Caco-2 (cell line): Measurements from ENCODE around the gene KIF26B. TPM values are rescaled to one million over a fixed set of nuclear protein-coding genes. Genes with fewer than 3 reads are reported as not detected.
"Not testable (repeated sequence)": the region's sequence is repeated elsewhere in the genome, so short reads cannot be mapped to it uniquely, and the experiment has no call there.

Experiments
- BruUV-seq: library from RNA; stranded (reverse); fragments of 400-500 nt; replicated peaks from 2 replicates; lab custom pipeline; 2021; lab: Mats Ljungman, UMichigan
- CTCF ChIA-PET: fragments of 300-600 bp; sonication (Branson Sonifier 250); formaldehyde crosslinking; loops from one replicate; lab custom pipeline; 2022; ENCODE audit warnings: antibody characterized with exemption; lab: Charles Lee
- POLR2A ChIA-PET: fragments of 300-600 bp; sonication (Branson Sonifier 250); formaldehyde crosslinking; loops from one replicate; lab custom pipeline; 2022; ENCODE audit warnings: antibody characterized with exemption; lab: Charles Lee
- DNase-seq, 2 experiments: peaks; one replicate each; pipeline versions ENCODE4 v3.0.0 to v3.0.0-alpha.2; 2020 to 2022
- H3K27me3 ChIP-seq: replicated peaks from 2 replicates; pipeline ENCODE4 v1.6.0; 2011; ENCODE audit warnings: low read length; ENCODE audit not compliant: control insufficient read depth, insufficient read depth
- H3K36me3 ChIP-seq: 2 replicates; pipeline ENCODE4 v1.5.1; 2011; ENCODE audit warnings: low read length; ENCODE audit not compliant: control insufficient read depth, insufficient read depth
- H3K4me1 ChIP-seq: fragments of 250-450 bp; sonication (Bioruptor Pico); 2 replicates; pipeline ENCODE4 v1.5.1; 2020; ENCODE audit warnings: mild to moderate bottlenecking
- H3K4me3 ChIP-seq: 2 replicates; pipeline ENCODE4 v1.5.1; 2011; ENCODE audit warnings: low read depth, mild to moderate bottlenecking, control low read depth, low read length
- H3K9me3 ChIP-seq: fragments of 250-450 bp; sonication (Bioruptor Pico); 2 replicates; pipeline ENCODE4 v1.5.1; 2020; ENCODE audit warnings: mild to moderate bottlenecking, moderate library complexity
- H3K27ac Mint-ChIP-seq: one replicate; pipeline ENCODE4 v1.8.0; 2022; ENCODE audit warnings: mixed read lengths; ENCODE audit not compliant: unreplicated experiment
- H3K27me3 Mint-ChIP-seq: one replicate; pipeline ENCODE4 v1.8.0; 2022; ENCODE audit warnings: mixed read lengths; ENCODE audit not compliant: insufficient read depth, unreplicated experiment
- H3K36me3 Mint-ChIP-seq: one replicate; pipeline ENCODE4 v1.8.0; 2022; ENCODE audit warnings: mild to moderate bottlenecking, mixed read lengths; ENCODE audit not compliant: insufficient read depth, unreplicated experiment
- H3K4me1 Mint-ChIP-seq: one replicate; pipeline ENCODE4 v1.8.0; 2022; ENCODE audit warnings: low read depth, mixed read lengths; ENCODE audit not compliant: unreplicated experiment
- H3K4me3 Mint-ChIP-seq: one replicate; pipeline ENCODE4 v1.8.0; 2022; ENCODE audit warnings: mild to moderate bottlenecking, moderate library complexity, mixed read lengths; ENCODE audit not compliant: unreplicated experiment
- H3K9me3 Mint-ChIP-seq: one replicate; pipeline ENCODE4 v1.8.0; 2022; ENCODE audit warnings: mixed read lengths; ENCODE audit not compliant: unreplicated experiment
- intact Hi-C: fragments of 100-400 bp; cut with micrococcal nuclease; formaldehyde crosslinking; loops from one replicate; pipeline ENCODE4 v1.10.0; 2022; ENCODE audit not compliant: unreplicated experiment
- total RNA-seq: library from RNA; stranded (reverse); gene quantifications from 2 replicates; pipeline ENCODE4 v1.2.3, GENCODE V29; 2022
- TF ChIP-seq, protein P1 (sequence below), 2 experiments: fragments of 200-600 bp in 1 of 2; IDR thresholded peaks; 1 replicate in 1 of 2; 2 replicates in 1 of 2; pipeline versions ENCODE4 v1.5.1 to v1.8.0; 2011 to 2022; ENCODE audit warnings: antibody characterized with exemption in 1 of 2, control low read depth in 1 of 2, inconsistent platforms in 1 of 2, low read depth in 1 of 2, low read length in 1 of 2, mild to moderate bottlenecking in 1 of 2, moderate library complexity in 1 of 2; ENCODE audit not compliant: insufficient read depth in 1 of 2, severe bottlenecking in 1 of 2, unreplicated experiment in 1 of 2

The KIF26B gene
- total RNA-seq, 1 experiment from 2014 or later, result 4.9 TPM

DNA sequence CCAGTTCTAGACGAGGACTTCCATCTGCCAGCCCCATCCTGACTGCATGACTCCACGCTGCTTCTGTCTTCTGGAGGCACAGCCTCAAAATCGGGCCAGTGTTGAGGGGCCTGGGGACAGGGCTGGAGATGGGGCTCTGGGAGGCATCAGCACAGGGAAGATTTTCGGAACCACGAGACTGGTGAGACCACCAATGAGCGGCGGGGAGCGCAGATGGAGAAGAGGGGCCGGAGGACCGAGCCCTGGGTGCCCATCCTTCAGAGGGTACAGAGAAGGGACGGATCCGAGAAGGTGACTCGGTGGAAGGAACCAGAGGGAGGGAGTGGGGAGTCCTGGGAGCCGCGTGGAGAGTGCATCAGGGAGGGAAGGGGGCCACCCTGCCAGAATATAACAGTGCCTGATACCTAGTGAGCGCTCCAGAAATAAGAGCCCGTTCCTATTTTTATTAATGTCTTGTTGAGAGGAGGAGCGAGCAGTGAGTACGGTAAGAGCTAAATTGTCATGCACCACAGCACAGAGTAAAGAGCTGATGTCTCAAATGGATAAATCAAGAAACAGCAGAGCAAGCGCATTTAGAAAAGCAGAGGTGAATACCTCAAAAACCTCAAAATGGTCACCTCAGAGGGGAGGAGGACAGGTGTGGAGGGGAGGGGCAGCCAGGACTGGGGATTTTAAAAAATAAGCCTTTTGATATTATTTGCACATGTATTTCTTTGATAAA lies 26.2 kb upstream of the KIF26B start:
- Histone ChIP-seq H3K27me3 (no peaks in the 10 kb centered on the region), H3K4me3 (no peak overlapping the region), H3K4me1 (no peaks in the 10 kb centered on the region), H3K9me3 (no peaks in the 10 kb centered on the region), H3K36me3 (no peaks in the 10 kb centered on the region)
- CTCF ChIA-PET, result no interaction called here
- TF ChIP-seq, protein P1, sequence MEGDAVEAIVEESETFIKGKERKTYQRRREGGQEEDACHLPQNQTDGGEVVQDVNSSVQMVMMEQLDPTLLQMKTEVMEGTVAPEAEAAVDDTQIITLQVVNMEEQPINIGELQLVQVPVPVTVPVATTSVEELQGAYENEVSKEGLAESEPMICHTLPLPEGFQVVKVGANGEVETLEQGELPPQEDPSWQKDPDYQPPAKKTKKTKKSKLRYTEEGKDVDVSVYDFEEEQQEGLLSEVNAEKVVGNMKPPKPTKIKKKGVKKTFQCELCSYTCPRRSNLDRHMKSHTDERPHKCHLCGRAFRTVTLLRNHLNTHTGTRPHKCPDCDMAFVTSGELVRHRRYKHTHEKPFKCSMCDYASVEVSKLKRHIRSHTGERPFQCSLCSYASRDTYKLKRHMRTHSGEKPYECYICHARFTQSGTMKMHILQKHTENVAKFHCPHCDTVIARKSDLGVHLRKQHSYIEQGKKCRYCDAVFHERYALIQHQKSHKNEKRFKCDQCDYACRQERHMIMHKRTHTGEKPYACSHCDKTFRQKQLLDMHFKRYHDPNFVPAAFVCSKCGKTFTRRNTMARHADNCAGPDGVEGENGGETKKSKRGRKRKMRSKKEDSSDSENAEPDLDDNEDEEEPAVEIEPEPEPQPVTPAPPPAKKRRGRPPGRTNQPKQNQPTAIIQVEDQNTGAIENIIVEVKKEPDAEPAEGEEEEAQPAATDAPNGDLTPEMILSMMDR (IDR thresholded peaks at IDR 0.05; ENCODE audit: insufficient read depth in 1 of 2, low read depth in 1 of 2, low read length in 1 of 2, severe bottlenecking in 1 of 2, unreplicated experiment in 1 of 2), result no peak
- POLR2A ChIA-PET, result no interaction called here
- Mint-ChIP-seq H3K4me1 (no peaks in the 10 kb centered on the region), H3K27ac (no peak overlapping the region), H3K4me3 (no peak overlapping the region), H3K27me3 (no peaks in the 10 kb centered on the region), H3K36me3 (peaks cover 5% of the 10 kb centered on the region), H3K9me3 (no peaks in the 10 kb centered on the region)
- DNase-seq, result no peak
- BruUV-seq, result no TSS peak
- intact Hi-C loops, result no loop called here

DNA sequence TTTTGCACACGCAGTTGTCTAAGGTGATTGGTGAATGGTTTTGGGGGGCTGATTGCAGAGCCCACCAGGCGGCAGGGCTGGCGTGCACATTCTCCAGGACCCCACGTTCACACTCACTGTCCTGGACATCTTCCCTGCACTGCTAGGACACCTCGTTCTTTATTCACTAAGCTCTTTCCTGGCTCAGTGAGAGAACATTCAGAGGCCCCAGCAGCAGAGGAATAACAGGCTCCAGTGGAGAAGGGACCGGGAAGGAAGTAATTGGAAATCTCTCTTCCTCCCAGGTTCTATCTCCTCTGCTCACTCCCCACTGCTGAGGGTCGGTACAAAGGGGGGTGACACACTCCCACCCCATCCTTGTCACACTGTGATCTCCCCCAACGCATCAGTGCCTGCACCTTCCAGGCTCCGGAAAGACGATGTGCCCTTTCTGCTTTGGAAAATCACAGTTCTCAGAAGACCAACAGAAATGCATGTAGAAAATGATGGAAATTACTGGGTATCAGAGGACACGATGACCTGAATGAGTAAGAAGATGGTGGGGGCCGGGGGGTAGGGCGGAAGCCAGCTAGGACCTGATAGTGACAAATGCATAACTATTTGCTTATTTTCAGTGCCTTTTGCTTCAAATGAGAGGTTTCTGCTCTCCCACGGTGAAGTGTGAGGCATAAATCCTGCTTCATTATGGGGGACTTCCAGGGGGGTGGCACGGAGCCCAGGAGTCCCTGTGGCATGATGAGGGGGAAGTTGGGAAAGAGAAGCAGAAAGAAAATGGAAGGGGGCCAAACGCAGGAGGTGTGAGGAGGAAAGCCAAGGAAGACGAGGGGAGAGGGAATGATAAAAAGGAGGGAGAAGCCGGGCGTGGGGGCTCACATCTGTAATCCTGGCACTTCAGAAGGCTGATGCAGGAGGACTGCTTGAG lies 25.2 kb upstream of the KIF26B start:
- no TSS peak for BruUV-seq
- Mint-ChIP-seq H3K27ac (no peak overlapping the region), H3K4me1 (no peaks in the 10 kb centered on the region)

DNA sequence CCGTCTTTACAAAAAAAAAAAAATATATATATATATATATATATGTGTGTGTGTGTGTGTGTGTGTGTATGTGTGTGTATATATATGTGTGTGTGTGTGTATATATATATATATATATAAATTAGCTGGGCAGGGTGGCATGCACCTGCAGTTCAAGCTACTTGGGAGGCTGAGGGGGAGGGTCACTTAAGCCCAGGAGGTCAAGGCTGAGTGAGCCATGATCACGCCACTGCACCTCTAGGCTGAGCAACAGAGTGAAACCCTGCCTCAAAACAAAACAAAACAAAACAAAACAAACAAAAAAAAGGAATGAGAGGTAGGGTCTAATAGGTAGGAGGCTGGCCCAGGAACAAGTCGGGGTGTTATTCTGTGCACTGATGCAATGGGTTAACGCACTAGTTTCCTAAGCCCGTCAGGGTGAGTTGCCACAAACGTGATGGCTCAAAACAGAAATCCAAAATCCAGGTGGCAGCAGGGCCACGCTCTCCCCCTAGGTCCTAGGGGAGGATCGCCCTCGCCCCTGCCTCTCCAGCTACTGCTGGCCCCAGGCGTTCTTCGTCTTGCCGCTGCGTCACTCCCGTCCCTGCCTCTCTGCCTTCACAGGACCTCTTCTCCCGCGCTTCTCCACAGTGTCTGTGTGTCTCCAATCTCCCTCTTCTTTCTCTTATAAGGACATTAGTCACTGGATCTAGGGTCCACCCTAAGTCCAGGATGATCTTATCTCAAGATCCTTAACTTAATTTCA lies 24.3 kb upstream of the KIF26B start:
- H3K4me1 Mint-ChIP-seq, H3K4me3 Mint-ChIP-seq, POLR2A ChIA-PET, H3K27ac Mint-ChIP-seq, H3K36me3 Mint-ChIP-seq, H3K27me3 ChIP-seq, BruUV-seq, H3K4me1 ChIP-seq, H3K9me3 Mint-ChIP-seq, H3K9me3 ChIP-seq, H3K4me3 ChIP-seq, H3K36me3 ChIP-seq, DNase-seq, H3K27me3 Mint-ChIP-seq, CTCF ChIA-PET: not testable (repeated sequence)
- intact Hi-C loops, result loop anchor here (1.0 kb wide), 1 partner anchor 34 kb away; no protein-coding TSS in a partner anchor

More for the DNA sequence above, 25.2 kb upstream of the KIF26B start:
- ChIA-PET POLR2A (no interaction called here), CTCF (no interaction called here)
- H3K36me3 Mint-ChIP-seq, result peaks cover 5% of the 10 kb centered on the region
- no peak overlapping the region for H3K4me3 ChIP-seq
- H3K4me3 Mint-ChIP-seq, result no peak overlapping the region
- TF ChIP-seq, protein P1 (IDR thresholded peaks at IDR 0.05; ENCODE audit: insufficient read depth in 1 of 2, low read depth in 1 of 2, low read length in 1 of 2, severe bottlenecking in 1 of 2, unreplicated experiment in 1 of 2), result no peak
- DNase-seq, result no peak
- H3K4me1 ChIP-seq, result no peaks in the 10 kb centered on the region
- intact Hi-C loops, result loop anchor here (1.0 kb wide), 1 partner anchor 33 kb away; no protein-coding TSS in a partner anchor
- H3K9me3 ChIP-seq, result no peaks in the 10 kb centered on the region
- H3K36me3 ChIP-seq, result no peaks in the 10 kb centered on the region
- no peaks in the 10 kb centered on the region for H3K9me3 Mint-ChIP-seq
- H3K27me3 Mint-ChIP-seq, result no peaks in the 10 kb centered on the region
- H3K27me3 ChIP-seq, result no peaks in the 10 kb centered on the region
